SU-DHL-6 (cell line): ENCODE results near the gene PARD6A.

Experiments used
- H2AFZ ChIP-seq: fragments of 200-600 bp; sonication (generic); 2 replicates; pipeline ENCODE4 v1.6.1; 2014; ENCODE audit warnings: low read depth, mild to moderate bottlenecking, moderate library complexity, mixed read lengths, antibody characterized with exemption, low read length; ENCODE audit not compliant: severe bottlenecking
- H3F3A ChIP-seq: fragments of 200-600 bp; shearing (Covaris generic); 2 replicates; pipeline ENCODE4 v1.6.0; 2016; ENCODE audit warnings: antibody characterized with exemption, mild to moderate bottlenecking; ENCODE audit not compliant: insufficient read depth
- H3K27ac ChIP-seq: fragments of 200-600 bp; sonication (generic); 2 replicates; pipeline ENCODE4 v1.5.1; 2016; ENCODE audit warnings: low read depth, mild to moderate bottlenecking, low read length, moderate library complexity, mixed read lengths
- H3K27me3 ChIP-seq: fragments of 200-600 bp; sonication (generic), shearing (Covaris generic); 2 replicates; pipeline ENCODE4 v1.6.0; 2014; ENCODE audit warnings: mild to moderate bottlenecking, low read length
- H3K36me3 ChIP-seq: fragments of 200-600 bp; sonication (generic); 2 replicates; pipeline ENCODE4 v1.6.1; 2014; ENCODE audit warnings: mild to moderate bottlenecking, low read length, mixed read lengths
- H3K4me2 ChIP-seq: fragments of 300-600, 200-600 bp; shearing (Covaris generic), sonication (generic); 2 replicates; pipeline ENCODE4 v1.6.0; 2014; ENCODE audit warnings: low read length, low read depth, mild to moderate bottlenecking; ENCODE audit not compliant: poor library complexity, severe bottlenecking
- H3K4me3 ChIP-seq: fragments of 200-600 bp; sonication (generic); 2 replicates; pipeline ENCODE4 v1.5.1; 2014; ENCODE audit warnings: antibody characterized with exemption, low read length, mild to moderate bottlenecking, mixed read lengths; ENCODE audit not compliant: insufficient read depth, poor library complexity, severe bottlenecking
- H3K79me2 ChIP-seq: fragments of 200-600 bp; sonication (generic); 2 replicates; pipeline ENCODE4 v1.6.1; 2014; ENCODE audit warnings: mild to moderate bottlenecking, low read length, moderate library complexity; ENCODE audit not compliant: insufficient read depth
- H3K9ac ChIP-seq: fragments of 200-600 bp; sonication (generic); 2 replicates; pipeline ENCODE4 v1.7.0; 2014; ENCODE audit warnings: mild to moderate bottlenecking, low read length
- H3K9me2 ChIP-seq: fragments of 200-600 bp; sonication (generic); replicated peaks from 2 replicates; pipeline ENCODE4 v1.6.1; 2014; ENCODE audit warnings: low read length; ENCODE audit not compliant: insufficient read depth
- H3K9me3 ChIP-seq: fragments of 200-600 bp; sonication (generic); 2 replicates; pipeline ENCODE4 v1.6.1; 2014; ENCODE audit warnings: low read length, mixed read lengths; ENCODE audit not compliant: insufficient read depth
- H4K20me1 ChIP-seq: fragments of 200-600 bp; sonication (generic); 2 replicates; pipeline ENCODE4 v1.6.1; 2014; ENCODE audit warnings: low read depth, mild to moderate bottlenecking, antibody characterized with exemption, low read length, moderate library complexity, mixed read lengths
- CTCF ChIP-seq: fragments of 200-600 bp; sonication (generic); IDR thresholded peaks from one replicate; pipeline ENCODE4 v1.5.1; 2017; ENCODE audit warnings: antibody characterized with exemption, mild to moderate bottlenecking, low read length, moderate library complexity; ENCODE audit not compliant: insufficient read depth, poor library complexity, severe bottlenecking
- EZH2phosphoT487 ChIP-seq: fragments of 200-600 bp; sonication (generic), shearing (Covaris generic); conservative IDR thresholded peaks from 2 replicates; pipeline ENCODE4 v1.6.1; 2018; ENCODE audit warnings: mild to moderate bottlenecking, antibody characterized with exemption, low read length, moderate library complexity, mixed read lengths

The PARD6A gene

GRCh38 chr16:67697422-67698185 is 36.8 kb downstream of the PARD6A start:
- TF ChIP-seq EZH2phosphoT487 = no peak
- no peak for TF ChIP-seq CTCF

GRCh38 chr16:67699265-67699664 is 38.5 kb downstream of the PARD6A start:
- Histone ChIP-seq H3K9me2 (no peaks in the 10 kb centered on the region), H3K9ac (no peak overlapping the region), H3K4me3 (no peak overlapping the region), H3K27ac (no peak overlapping the region), H4K20me1 (no peaks in the 10 kb centered on the region), H2AFZ (no peak overlapping the region), H3K36me3 (no peaks in the 10 kb centered on the region), H3K4me2 (no peak overlapping the region), H3F3A (0 out of 2 replicates have a peak, but pooled peaks cover 4% of the 10 kb centered on the region), H3K79me2 (peaks cover 39% of the 10 kb centered on the region), H3K9me3 (no peaks in the 10 kb centered on the region), H3K27me3 (no peaks in the 10 kb centered on the region)
- no peak for TF ChIP-seq EZH2phosphoT487
- no peak for TF ChIP-seq CTCF

More at GRCh38 chr16:67697422-67698185, 36.8 kb downstream of the PARD6A start:
- Histone ChIP-seq H3K9me2 (no peaks in the 10 kb centered on the region), H3K27ac (no peak overlapping the region), H3K36me3 (no peaks in the 10 kb centered on the region), H3K79me2 (peaks cover 29% of the 10 kb centered on the region), H3K4me3 (no peak overlapping the region), H3K4me2 (no peak overlapping the region), H3K9ac (no peak overlapping the region), H3F3A (0 out of 2 replicates have a peak, but pooled peaks cover 4% of the 10 kb centered on the region), H3K27me3 (no peaks in the 10 kb centered on the region), H3K9me3 (no peaks in the 10 kb centered on the region), H4K20me1 (no peaks in the 10 kb centered on the region), H2AFZ (no peak overlapping the region)

GRCh38 chr16:67701420-67701819 is 40.7 kb downstream of the PARD6A start:
- H4K20me1 ChIP-seq = no peaks in the 10 kb centered on the region
- no peaks in the 10 kb centered on the region for H3K27me3 ChIP-seq
- no peak overlapping the region for H3K4me2 ChIP-seq
- H3K27ac ChIP-seq = no peak overlapping the region
- peaks cover 56% of the 10 kb centered on the region for H3K79me2 ChIP-seq
- no peaks in the 10 kb centered on the region for H3K9me2 ChIP-seq
- H3K36me3 ChIP-seq = no peaks in the 10 kb centered on the region
- no peak overlapping the region for H3K9ac ChIP-seq
- no peaks in the 10 kb centered on the region for H3K9me3 ChIP-seq
- no peaks in the 10 kb centered on the region for H3F3A ChIP-seq
- no peak for TF ChIP-seq EZH2phosphoT487
- no peak for TF ChIP-seq CTCF
- H3K4me3 ChIP-seq = no peak overlapping the region
- no peak overlapping the region for H2AFZ ChIP-seq
